ENCODE measurements around the gene MYO18B. TPM values are rescaled to one million over a fixed set of nuclear protein-coding genes. Genes with fewer than 3 reads are reported as not detected.

MYO18B gene
- total RNA-seq, 1 donor from 2014 or later: not detected

- H3K27me3 ChIP-seq (ENCODE audit: control insufficient read depth, insufficient read depth, low read length): no peaks in the 10 kb centered on the region
- no peak for TF ChIP-seq CTCF (IDR thresholded peaks at IDR 0.05; ENCODE audit: insufficient read depth, low read length, severe bottlenecking)
- DNase-seq (ENCODE audit: low read depth): no peak
- no peaks in the 10 kb centered on the region for H3K36me3 ChIP-seq (ENCODE audit: control insufficient read depth, insufficient read depth, low read length)
- no peak overlapping the region for H3K4me3 ChIP-seq (ENCODE audit: low read depth, low read length)
- FAIRE-seq: no peak
These were observed 299.9 kb downstream of the MYO18B start for GRCh38 chr22:26041931-26042330.

GRCh38 chr22:26043031-26043430 is 301.0 kb downstream of the MYO18B start:
- DNase-seq (ENCODE audit: low read depth) (no peak), FAIRE-seq (no peak)
- H3K27me3 ChIP-seq (ENCODE audit: control insufficient read depth, insufficient read depth, low read length): no peaks in the 10 kb centered on the region
- TF ChIP-seq CTCF (IDR thresholded peaks at IDR 0.05; ENCODE audit: insufficient read depth, low read length, severe bottlenecking): no peak
- H3K4me3 ChIP-seq (ENCODE audit: low read depth, low read length): no peak overlapping the region
- no peaks in the 10 kb centered on the region for H3K36me3 ChIP-seq (ENCODE audit: control insufficient read depth, insufficient read depth, low read length)

GRCh38 chr22:26045051-26045450 is 303.1 kb downstream of the MYO18B start:
- Histone ChIP-seq H3K36me3 (ENCODE audit: control insufficient read depth, insufficient read depth, low read length) (no peaks in the 10 kb centered on the region), H3K27me3 (ENCODE audit: control insufficient read depth, insufficient read depth, low read length) (no peaks in the 10 kb centered on the region), H3K4me3 (ENCODE audit: low read depth, low read length) (no peak overlapping the region)
- no peak for FAIRE-seq
- no peak for TF ChIP-seq CTCF (IDR thresholded peaks at IDR 0.05; ENCODE audit: insufficient read depth, low read length, severe bottlenecking)
- DNase-seq (ENCODE audit: low read depth): no peak

- TF ChIP-seq CTCF (IDR thresholded peaks at IDR 0.05; ENCODE audit: insufficient read depth, low read length, severe bottlenecking): no peak
- no peak overlapping the region for H3K4me3 ChIP-seq (ENCODE audit: low read depth, low read length)
- FAIRE-seq (no peak), DNase-seq (ENCODE audit: low read depth) (no peak)
- H3K36me3 ChIP-seq (ENCODE audit: control insufficient read depth, insufficient read depth, low read length): no peaks in the 10 kb centered on the region
- H3K27me3 ChIP-seq (ENCODE audit: control insufficient read depth, insufficient read depth, low read length): no peaks in the 10 kb centered on the region
These were observed 303.9 kb downstream of the MYO18B start for GRCh38 chr22:26045860-26046259.

GRCh38 chr22:26047516-26047915 is 305.5 kb downstream of the MYO18B start:
- FAIRE-seq: no peak
- DNase-seq (ENCODE audit: low read depth): no peak
- no peak for TF ChIP-seq CTCF (IDR thresholded peaks at IDR 0.05; ENCODE audit: insufficient read depth, low read length, severe bottlenecking)
- Histone ChIP-seq H3K4me3 (ENCODE audit: low read depth, low read length) (no peak overlapping the region), H3K36me3 (ENCODE audit: control insufficient read depth, insufficient read depth, low read length) (no peaks in the 10 kb centered on the region), H3K27me3 (ENCODE audit: control insufficient read depth, insufficient read depth, low read length) (no peaks in the 10 kb centered on the region)

GRCh38 chr22:26047920-26048319 is 305.9 kb downstream of the MYO18B start:
- no peaks in the 10 kb centered on the region for H3K36me3 ChIP-seq (ENCODE audit: control insufficient read depth, insufficient read depth, low read length)

More at GRCh38 chr22:26047920-26048319, 305.9 kb downstream of the MYO18B start:
- no peak for TF ChIP-seq CTCF (IDR thresholded peaks at IDR 0.05; ENCODE audit: insufficient read depth, low read length, severe bottlenecking)
- H3K27me3 ChIP-seq (ENCODE audit: control insufficient read depth, insufficient read depth, low read length): no peaks in the 10 kb centered on the region
- H3K4me3 ChIP-seq (ENCODE audit: low read depth, low read length): no peak overlapping the region
- DNase-seq (ENCODE audit: low read depth): no peak
- no peak for FAIRE-seq

Data from bronchial epithelial cell (primary cell).